RCC 7860 (cell line): ENCODE data around the gene USB1.
A peak's percentile ranks its signal among the peaks of the same experiment; 100 is the strongest.

ENCODE experiments used
- DNase-seq: peaks from one replicate; pipeline ENCODE4 v3.0.0-alpha.2; 2015; ENCODE audit warnings: low spot score
- FAIRE-seq: peaks from 2 replicates; lab custom pipeline; 2012; peaks lifted over from hg19 to GRCh38; lab: Jason Lieb, UNC

USB1 gene

DNA sequence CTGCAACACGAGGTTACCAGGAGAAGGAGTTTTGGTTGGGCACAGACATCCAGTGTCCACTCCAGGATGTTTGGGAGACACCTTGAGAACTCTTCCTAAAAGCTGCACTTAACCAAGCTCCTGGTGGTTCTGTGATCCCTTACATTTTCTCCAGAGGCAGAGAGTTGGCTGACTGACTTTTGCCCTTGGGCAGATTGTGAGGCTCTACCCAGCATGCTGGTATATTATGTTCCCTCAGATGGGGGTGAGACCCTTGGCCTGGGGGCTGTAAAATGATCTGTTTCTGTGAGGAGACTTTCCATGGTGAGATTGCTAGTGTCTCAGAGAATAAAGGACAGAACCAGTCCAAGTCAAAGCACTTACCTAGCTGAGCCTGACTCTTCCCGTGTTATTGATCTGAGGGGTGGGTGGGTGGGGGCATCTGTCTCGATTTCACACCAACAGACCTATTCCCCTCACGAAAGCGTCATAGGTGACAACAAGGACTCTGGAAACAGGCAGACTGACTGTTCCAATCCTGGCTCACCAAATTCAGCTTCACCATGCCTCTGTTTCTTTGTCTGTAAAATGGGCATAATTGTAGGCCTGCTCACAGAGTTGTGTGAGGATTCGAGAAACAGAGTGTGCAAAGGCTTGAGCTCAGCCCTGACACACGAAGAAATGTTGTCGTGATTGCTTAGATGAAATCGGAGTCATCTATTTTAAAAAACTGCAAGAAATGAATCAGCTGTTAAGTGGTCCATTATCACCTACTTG, 12.2 kb downstream of the USB1 start:
- no peak for DNase-seq
- FAIRE-seq: no peak

GRCh38 chr16:58016840-58017446, 15.7 kb downstream of the USB1 start:
- FAIRE-seq (no peak), DNase-seq (no peak)

DNA sequence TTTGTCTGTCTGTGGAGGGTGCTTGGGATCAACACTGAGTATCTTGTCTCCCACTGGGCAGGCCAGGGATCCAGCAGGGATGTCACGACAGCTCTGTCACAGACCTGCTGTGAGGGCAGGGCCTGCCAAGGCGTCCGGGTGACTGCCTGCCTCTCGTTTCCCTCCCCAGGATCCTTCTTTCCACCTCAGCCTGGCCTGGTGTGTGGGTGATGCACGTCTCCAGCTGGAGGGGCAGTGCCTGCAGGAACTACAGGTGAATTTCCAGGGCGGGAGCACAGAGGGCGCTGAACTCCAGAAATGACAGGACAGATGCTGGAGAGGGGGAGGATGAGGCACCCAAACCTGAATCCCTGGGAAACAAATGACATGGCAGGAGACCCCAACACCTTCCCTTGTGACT, 17.6 kb downstream of the USB1 start:
- DNase-seq: no peak
- no peak for FAIRE-seq

DNA sequence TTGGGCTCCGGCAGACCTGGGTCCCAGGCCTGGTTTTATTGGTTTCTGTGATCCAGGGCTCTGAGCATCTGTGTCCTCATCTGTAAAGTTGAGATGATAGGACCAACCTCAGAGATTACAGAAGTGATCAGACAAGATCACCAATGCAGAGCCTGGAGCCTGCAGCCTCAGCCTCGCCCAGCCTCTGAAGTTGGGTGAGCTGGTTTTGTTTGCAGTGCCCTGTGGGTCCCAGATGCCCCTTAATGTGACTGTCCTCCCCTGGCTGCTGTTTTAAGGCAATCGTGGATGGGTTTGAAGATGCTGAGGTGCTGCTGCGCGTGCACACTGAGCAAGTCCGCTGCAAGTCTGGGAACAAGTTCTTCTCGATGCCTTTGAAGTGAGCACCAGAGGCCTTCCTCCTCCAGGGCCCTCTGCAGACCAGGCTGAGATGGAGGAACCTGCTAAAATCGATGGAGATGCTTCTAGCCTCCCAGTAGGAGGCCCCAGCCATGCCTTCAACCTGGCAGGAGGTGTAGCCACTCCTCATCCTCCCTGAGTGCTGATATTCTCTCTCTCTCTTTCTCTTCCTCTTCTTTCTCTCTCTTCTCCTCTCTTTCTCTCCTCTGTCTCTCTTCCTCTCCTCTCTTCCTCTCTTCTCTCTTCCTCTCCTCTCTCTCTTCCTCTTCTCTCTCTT, 18.8 kb downstream of the USB1 start:
- no peak for DNase-seq
- FAIRE-seq: no peak

DNA sequence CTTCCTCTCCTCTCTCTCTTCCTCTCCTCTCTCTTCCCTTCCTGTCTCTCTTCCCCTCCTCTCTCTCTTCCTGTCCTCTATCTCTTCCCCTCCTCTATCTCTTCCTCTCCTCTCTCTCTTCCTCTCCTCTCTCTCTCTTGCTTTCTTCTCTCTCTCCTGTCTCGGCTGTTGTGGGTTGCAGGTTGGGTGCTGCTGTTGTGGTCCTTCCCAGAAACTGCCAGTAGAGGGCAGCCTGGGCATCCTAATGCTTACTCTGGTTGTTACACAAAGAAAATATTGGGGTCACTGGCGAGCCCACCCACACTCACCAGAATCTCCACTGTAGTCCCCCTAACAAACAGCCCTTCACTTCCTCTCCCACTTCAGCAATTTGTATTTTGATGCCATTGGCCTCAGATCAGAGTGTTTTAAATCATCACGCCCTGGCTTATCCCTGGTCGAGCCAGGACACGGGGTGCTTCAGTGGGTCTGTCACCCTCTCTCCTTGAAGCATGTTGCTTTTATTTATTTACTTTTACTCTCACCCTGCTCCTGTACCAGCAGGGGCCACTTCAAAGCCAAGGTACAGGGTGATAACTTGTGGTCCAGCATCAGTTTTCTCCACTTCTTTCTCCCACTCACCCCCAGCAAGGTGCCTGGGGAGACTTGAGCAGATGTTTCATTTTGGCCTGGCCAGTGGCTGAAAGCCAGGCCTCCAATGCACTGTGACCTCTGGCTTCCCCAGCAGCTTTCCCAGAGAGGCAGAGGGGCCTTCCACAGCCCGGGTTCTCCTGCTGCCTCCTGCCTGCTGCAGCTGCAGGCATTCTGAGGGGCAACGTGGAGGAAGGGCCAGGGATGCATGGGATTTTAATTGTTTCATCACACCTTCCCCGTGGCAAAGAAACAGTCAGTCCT, 19.7 kb downstream of the USB1 start:
- no peak for FAIRE-seq
- peak; percentile 17 for DNase-seq

DNA sequence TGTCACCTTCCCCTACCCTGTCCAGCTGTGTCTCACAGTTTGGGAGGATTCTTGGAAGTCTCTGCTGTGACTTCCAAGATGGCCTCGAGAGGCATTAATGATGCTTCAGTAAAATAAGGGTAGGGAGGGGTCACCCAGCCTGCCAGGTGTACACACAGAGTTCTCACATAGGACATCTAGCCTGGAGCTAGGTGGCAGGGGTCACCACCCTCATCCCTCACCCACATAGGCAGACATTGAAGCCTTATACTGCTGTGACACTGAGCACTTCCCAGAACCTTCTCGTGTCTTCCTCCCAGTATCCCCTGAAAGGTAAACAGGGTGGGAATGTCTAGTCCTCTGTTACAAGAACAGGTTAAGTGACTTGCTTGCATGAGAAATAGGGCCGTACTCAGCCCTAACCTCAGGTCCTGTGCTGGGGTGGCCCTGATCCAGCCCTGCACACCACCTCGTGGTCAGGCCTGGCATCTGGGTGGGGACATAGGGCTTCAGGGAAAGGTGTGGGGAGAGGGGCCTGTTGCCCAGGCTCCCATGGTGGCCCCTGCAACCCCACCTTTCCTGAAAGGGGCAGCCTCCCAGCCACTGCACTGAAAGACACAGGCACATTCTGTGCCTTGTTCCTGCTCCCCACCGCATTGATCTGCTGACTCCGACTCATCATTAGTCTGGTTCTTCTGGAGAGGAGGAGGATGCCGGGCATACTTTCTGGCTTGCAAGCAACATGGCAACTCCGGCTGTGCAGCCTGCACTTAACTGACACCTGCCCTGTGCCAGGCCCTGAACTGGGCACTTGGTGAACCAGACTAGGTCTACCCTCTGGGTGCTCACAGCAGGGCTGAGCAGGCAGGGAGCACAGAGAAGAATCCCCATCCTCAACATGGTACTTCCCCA, 20.7 kb downstream of the USB1 start:
- FAIRE-seq: no peak
- peak; percentile 45 for DNase-seq

GRCh38 chr16:58022601-58023371, 21.6 kb downstream of the USB1 start:
- no peak for FAIRE-seq
- no peak for DNase-seq

GRCh38 chr16:58024486-58025350, 23.5 kb downstream of the USB1 start:
- DNase-seq (no peak), FAIRE-seq (no peak)

DNA sequence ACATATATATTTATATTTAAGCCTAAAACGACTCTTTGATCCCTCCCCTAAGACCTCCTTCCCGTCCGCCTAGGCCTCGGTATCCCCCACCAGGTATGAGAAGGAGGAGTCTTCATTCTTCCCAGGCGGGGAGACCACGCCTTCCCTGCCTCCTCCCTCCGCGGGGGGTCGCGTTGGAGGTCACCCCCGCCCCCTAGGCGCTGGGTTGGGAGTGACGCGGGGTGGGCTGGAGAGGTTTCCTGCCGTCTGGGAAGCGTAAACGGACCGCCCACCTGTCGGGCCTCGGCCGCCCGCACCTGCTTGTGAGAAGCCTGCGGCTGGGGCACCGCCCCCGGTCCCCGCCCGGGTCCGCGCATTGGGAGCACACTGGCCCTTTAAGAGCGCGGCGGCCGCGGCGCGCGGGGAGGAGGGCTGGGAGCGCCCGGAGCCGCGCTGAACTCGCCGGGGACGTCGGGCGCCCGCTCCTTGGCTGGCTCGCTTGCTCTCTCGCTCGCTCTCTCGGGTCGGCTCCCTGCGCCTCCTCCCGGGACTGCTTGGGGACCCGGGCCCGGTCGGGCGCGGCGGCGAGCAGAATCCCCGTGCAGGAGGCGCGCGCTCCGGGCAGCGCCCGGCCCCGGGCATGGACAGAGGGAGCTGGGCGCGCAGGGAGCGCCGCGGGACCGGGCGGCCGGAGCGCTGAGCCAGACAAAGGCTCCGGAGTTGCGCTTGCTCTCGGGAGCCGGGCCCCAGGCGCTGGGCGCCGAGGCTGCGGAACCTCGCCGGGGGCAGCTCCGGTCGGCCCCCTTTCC, 24.3 kb downstream of the USB1 start, which contains the start of gene MMP15:
MMP15 (plus strand) TSS at position 404 of the 788 bp plus-strand sequence. CDS start 597 bp downstream, outside the sequence.
- DNase-seq (peak; percentile 19), FAIRE-seq (no peak)

DNA sequence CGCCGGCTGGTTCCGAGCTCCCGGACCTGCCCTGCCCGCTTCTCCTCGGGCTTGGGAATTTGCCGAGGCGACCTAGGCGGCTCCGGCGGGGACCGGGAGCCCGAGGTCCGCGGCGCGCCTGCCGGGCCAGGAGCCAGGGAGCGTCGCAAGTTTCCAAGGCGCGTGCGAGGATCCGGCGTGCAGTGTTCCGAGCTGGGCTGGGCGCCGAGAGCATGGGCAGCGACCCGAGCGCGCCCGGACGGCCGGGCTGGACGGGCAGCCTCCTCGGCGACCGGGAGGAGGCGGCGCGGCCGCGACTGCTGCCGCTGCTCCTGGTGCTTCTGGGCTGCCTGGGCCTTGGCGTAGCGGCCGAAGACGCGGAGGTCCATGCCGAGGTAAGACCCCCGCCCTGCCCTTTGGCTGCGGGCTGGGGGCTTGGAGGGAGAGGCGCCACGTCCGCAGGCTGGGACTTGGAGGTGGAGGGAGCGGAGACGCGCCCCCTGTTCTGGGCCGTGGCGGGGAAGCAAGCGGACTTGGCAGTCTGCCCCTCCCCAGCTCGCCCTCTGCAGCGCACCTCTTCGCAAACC, 25.0 kb downstream of the USB1 start:
- no peak for DNase-seq

DNA sequence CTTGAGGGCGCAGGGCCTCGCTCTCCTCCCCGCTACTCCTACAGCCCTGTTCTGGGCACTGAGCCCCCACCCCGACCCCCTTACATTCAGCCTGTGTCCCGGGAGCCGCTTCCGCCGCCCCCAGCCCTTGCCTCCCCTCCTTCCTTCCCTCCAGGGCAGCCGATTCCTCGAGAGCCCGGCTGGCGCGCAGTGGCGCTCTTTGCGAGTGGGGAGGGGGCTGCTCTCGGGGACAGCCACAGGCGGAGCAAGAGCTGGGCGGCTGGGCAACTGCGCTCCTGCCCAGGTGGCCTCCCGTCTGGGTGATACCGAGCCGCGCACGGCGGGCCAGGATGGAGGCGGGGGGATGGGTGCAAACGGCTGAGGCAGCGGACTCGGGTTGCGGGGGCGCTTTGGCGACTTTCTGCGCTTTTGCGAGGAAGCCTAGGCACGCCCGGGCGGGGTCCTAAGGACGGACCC, 25.5 kb downstream of the USB1 start:
- no peak for FAIRE-seq

More for the DNA sequence above, 25.0 kb downstream of the USB1 start:
- FAIRE-seq: no peak

GRCh38 chr16:58027161-58027915, 26.1 kb downstream of the USB1 start:
- no peak for FAIRE-seq
- no peak for DNase-seq

More for the DNA sequence above, 25.5 kb downstream of the USB1 start:
- DNase-seq: no peak

DNA sequence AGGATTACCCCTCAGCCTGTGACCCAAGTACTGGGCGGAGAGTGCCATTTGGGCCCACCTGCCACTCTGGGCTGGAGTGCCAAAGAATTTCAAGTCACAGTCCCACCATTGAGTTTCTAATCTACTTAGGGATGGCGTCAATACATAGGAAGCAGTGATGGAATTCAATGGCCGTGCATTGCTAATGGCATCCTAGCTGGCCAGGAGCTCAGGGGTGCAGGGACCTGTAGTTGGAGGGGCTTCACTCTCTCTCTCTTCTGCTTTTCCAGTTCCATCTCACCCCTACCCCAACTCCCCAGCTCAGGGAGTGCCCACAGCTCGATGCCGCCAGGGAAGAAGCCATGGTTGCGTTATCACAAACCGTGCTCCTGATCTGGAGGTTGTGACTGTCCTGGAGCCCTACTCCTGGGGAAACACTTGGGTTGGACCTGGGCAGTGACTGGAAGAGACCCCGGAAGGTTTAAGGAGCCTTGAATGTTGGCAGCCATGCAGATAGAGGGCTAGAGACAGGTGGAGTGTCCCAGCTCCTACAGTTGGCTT, 26.8 kb downstream of the USB1 start:
- no peak for DNase-seq
- FAIRE-seq: no peak

DNA sequence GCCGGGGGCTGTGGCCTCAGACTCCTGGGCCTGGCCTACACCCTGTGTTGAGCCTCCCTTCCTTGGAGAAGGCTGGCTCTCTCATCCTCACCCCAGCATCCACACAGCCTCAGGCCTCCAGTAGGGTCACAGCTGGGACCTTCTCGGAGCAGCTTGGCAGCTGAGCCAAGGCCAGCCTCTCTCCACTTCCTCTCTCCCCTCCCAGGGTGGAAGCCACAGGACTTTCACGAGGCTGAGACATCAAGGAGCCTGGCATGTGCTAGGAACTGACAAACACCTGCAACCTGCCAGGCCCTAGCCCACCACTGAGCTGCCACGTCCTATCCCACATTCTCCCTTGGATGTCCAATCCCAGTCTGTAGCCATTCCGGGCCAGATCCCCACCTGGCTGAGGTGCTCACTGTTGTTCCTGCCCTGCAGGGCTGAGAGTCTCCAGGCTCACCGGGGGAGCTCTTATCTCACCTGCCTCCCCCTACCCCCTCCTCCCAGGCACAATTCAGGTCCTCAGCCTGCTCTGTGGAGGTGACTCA, 27.4 kb downstream of the USB1 start:
- FAIRE-seq: no peak
- DNase-seq: no peak

- DNase-seq: no peak
- FAIRE-seq: no peak
These were observed 28.2 kb downstream of the USB1 start for GRCh38 chr16:58029410-58029809.
